HUES48 (cell line): ENCODE results near the gene CD151.

Experiments
- H3K27ac ChIP-seq: one replicate; pipeline ENCODE4 v1.7.0; 2013; ENCODE audit warnings: low read depth, low read length, inconsistent platforms
- H3K27me3 ChIP-seq: 2 replicates; pipeline ENCODE4 v1.6.1; 2013; ENCODE audit warnings: mild to moderate bottlenecking, low read length; ENCODE audit not compliant: control insufficient read depth, insufficient read depth
- H3K36me3 ChIP-seq: 2 replicates; pipeline ENCODE4 v1.6.1; 2013; ENCODE audit warnings: low read length; ENCODE audit not compliant: control insufficient read depth, insufficient read depth
- H3K4me1 ChIP-seq: 2 replicates; pipeline ENCODE4 v1.6.1; 2013; ENCODE audit warnings: mild to moderate bottlenecking, low read length; ENCODE audit not compliant: control insufficient read depth, insufficient read depth
- H3K4me3 ChIP-seq: 2 replicates; pipeline ENCODE4 v1.5.1; 2013; ENCODE audit warnings: mild to moderate bottlenecking, low read depth, low read length
- H3K9ac ChIP-seq: 2 replicates; pipeline ENCODE4 v1.6.1; 2013; ENCODE audit warnings: mild to moderate bottlenecking, low read depth, low read length, moderate library complexity
- H3K9me3 ChIP-seq: 2 replicates; pipeline ENCODE4 v1.6.1; 2013; ENCODE audit warnings: low read length; ENCODE audit not compliant: control insufficient read depth, insufficient read depth

Gene CD151

GRCh38 chr11:863910-864827 is 31.4 kb downstream of the CD151 start:
- no peak overlapping the region for H3K9ac ChIP-seq
- no peak overlapping the region for H3K4me3 ChIP-seq
- H3K27ac ChIP-seq, result peak overlapping the region; percentile 86
- H3K4me1 ChIP-seq, result peaks cover 20% of the 10 kb centered on the region
- peaks cover 13% of the 10 kb centered on the region for H3K36me3 ChIP-seq
- H3K9me3 ChIP-seq, result no peaks in the 10 kb centered on the region
- H3K27me3 ChIP-seq, result no peaks in the 10 kb centered on the region

DNA sequence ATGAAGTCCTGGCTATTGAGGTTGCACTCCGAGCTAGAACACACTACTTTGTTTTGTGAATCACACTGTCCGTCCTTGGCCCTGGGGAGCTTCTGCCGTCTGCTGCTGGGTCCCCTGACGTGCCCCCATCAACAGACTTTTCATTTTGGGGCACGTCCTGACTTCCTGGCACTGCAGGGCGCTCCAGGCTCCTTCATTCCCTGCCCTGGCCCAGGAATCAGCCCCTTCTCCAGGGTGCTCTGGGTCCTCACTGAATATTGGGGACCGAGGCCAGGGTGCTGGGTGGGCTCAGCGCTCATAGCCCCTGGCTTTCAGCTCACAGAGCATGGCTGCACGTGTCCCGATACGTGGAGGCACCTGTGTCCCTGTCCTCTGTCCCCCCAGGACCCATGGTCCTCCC is 32.1 kb downstream of the CD151 start:
- Histone ChIP-seq H3K4me1 (peaks cover 20% of the 10 kb centered on the region), H3K4me3 (no peak overlapping the region), H3K9me3 (no peaks in the 10 kb centered on the region), H3K9ac (no peak overlapping the region), H3K27ac (no peak overlapping the region), H3K27me3 (no peaks in the 10 kb centered on the region), H3K36me3 (peaks cover 13% of the 10 kb centered on the region)

DNA sequence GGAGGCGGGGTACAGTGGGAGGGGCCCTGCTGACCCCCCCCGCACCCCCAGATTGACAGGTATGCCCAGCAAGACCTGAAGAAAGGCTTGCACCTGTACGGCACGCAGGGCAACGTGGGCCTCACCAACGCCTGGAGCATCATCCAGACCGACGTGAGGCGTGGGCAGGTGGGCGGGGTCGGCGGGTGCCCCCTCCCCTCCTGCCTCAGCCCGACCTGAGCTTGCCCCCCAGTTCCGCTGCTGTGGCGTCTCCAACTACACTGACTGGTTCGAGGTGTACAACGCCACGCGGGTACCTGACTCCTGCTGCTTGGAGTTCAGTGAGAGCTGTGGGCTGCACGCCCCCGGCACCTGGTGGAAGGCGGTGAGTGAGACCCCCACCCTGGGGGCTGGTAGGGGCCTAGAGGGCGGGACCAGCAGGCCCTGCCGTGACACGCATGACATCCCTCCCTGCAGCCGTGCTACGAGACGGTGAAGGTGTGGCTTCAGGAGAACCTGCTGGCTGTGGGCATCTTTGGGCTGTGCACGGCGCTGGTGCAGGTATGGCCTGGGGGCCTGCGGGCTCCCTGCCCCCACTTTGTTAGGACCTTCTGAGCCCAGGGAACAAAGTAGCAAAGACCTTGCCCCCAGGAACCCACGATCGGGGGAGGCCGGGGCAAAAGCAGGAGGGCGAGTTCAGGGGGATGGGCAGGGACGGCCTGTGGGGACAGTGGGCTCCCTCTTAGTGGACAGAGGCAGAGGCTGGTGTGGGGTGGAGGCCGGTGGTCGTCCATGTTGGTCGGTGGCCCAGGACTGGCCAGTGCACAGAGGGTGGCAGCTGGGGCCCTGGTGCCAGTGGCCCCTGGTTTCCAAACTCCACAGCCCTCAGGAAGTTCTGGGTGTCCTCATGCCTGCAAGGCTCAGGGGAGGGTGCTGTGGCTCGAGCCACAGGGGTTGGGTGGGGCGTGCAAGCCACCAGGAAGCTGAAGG is 33.0 kb downstream of the CD151 start:
- H3K9me3 ChIP-seq, result no peaks in the 10 kb centered on the region
- H3K9ac ChIP-seq, result no peak overlapping the region
- H3K36me3 ChIP-seq, result peaks cover 13% of the 10 kb centered on the region
- no peaks in the 10 kb centered on the region for H3K27me3 ChIP-seq
- no peak overlapping the region for H3K4me3 ChIP-seq
- H3K27ac ChIP-seq, result no peak overlapping the region
- peaks cover 20% of the 10 kb centered on the region for H3K4me1 ChIP-seq

- peaks cover 13% of the 10 kb centered on the region for H3K36me3 ChIP-seq
- no peaks in the 10 kb centered on the region for H3K9me3 ChIP-seq
- H3K27ac ChIP-seq, result no peak overlapping the region
- H3K27me3 ChIP-seq, result no peaks in the 10 kb centered on the region
- no peak overlapping the region for H3K4me3 ChIP-seq
- H3K4me1 ChIP-seq, result peaks cover 20% of the 10 kb centered on the region
- H3K9ac ChIP-seq, result no peak overlapping the region
Measured at GRCh38 chr11:866481-866880, 33.7 kb downstream of the CD151 start.

GRCh38 chr11:867856-868358 is 35.2 kb downstream of the CD151 start:
- Histone ChIP-seq H3K9me3 (no peaks in the 10 kb centered on the region), H3K27me3 (no peaks in the 10 kb centered on the region), H3K4me1 (peaks cover 9% of the 10 kb centered on the region), H3K9ac (no peak overlapping the region), H3K4me3 (no peak overlapping the region), H3K27ac (no peak overlapping the region), H3K36me3 (peaks cover 13% of the 10 kb centered on the region)

- Histone ChIP-seq H3K4me1 (peaks cover 5% of the 10 kb centered on the region), H3K9me3 (no peaks in the 10 kb centered on the region), H3K27ac (no peak overlapping the region), H3K4me3 (no peak overlapping the region), H3K36me3 (peaks cover 13% of the 10 kb centered on the region), H3K9ac (no peak overlapping the region), H3K27me3 (no peaks in the 10 kb centered on the region)
Measured at GRCh38 chr11:868394-868793, 35.6 kb downstream of the CD151 start.

DNA sequence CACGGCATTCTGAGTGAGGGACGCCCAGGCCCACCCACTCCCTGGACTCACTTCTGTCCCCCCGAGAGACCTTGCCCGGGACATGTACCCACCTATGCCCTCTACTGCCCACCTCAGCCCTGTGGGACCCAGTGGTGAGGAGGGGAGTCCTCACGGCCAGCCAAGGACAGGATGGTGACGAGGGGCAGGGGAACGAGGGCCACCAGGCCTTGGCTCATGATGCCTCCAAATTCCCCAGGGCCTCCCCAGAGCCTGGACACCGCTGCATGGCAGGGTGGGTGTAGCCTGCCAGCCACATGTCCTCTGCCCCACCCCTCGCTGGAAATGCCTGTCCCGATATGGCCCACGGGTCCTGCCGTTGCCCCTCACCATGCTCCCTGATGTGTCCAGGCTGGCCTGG is 36.0 kb downstream of the CD151 start:
- H3K27ac ChIP-seq, result no peak overlapping the region
- no peak overlapping the region for H3K4me3 ChIP-seq
- H3K9me3 ChIP-seq, result no peaks in the 10 kb centered on the region
- no peaks in the 10 kb centered on the region for H3K27me3 ChIP-seq
- no peak overlapping the region for H3K9ac ChIP-seq
- peaks cover 13% of the 10 kb centered on the region for H3K36me3 ChIP-seq
- peaks cover under 1% of the 10 kb centered on the region; the same call in 1 of the 2 replicates for H3K4me1 ChIP-seq

GRCh38 chr11:869399-870126 is 36.8 kb downstream of the CD151 start:
- H3K36me3 ChIP-seq, result peaks cover 17% of the 10 kb centered on the region
- H3K9me3 ChIP-seq, result no peaks in the 10 kb centered on the region
- H3K4me3 ChIP-seq, result no peak overlapping the region
- H3K9ac ChIP-seq, result no peak overlapping the region
- H3K4me1 ChIP-seq, result no peaks in the 10 kb centered on the region
- H3K27me3 ChIP-seq, result no peaks in the 10 kb centered on the region
- H3K27ac ChIP-seq, result no peak overlapping the region

DNA sequence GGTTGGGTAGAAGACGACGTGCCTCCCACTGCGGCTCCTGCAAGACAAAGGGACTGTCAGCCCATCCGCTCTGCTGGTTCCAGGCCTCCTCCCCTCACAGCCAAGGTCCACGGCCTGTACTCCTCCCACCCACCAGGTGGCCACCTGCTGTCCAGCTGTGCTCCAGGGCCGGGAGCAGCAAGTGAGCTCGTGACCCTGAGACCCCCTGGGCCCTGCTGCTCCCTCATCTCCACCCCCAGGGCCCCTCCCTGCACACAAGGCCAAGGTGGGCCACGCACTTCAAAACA is 37.3 kb downstream of the CD151 start:
- H3K4me1 ChIP-seq, result no peaks in the 10 kb centered on the region
- no peaks in the 10 kb centered on the region for H3K27me3 ChIP-seq
- H3K27ac ChIP-seq, result no peak overlapping the region
- H3K4me3 ChIP-seq, result no peak overlapping the region
- H3K9ac ChIP-seq, result no peak overlapping the region
- no peaks in the 10 kb centered on the region for H3K9me3 ChIP-seq
- peaks cover 20% of the 10 kb centered on the region for H3K36me3 ChIP-seq

GRCh38 chr11:870418-870817 is 37.7 kb downstream of the CD151 start:
- Histone ChIP-seq H3K4me3 (no peak overlapping the region), H3K27ac (no peak overlapping the region), H3K9ac (no peak overlapping the region), H3K9me3 (no peaks in the 10 kb centered on the region), H3K36me3 (peaks cover 20% of the 10 kb centered on the region), H3K27me3 (no peaks in the 10 kb centered on the region), H3K4me1 (no peaks in the 10 kb centered on the region)
